Muscle layer of duodenum (tissue), 2 donors: ENCODE data around the gene L1CAM.

Experiments
- H3K27ac ChIP-seq: one replicate; pipeline ENCODE4 v1.7.0; 2013; ENCODE audit warnings: mild to moderate bottlenecking, low read length
- H3K27me3 ChIP-seq: one replicate; pipeline ENCODE4 v1.7.0; 2013; ENCODE audit warnings: low read depth, mild to moderate bottlenecking, control low read depth, low read length
- H3K36me3 ChIP-seq, 2 donors: one replicate each; pipeline ENCODE4 v1.7.0; 2013; ENCODE audit warnings: low read length in 2 of 2, control low read depth in 1 of 2, mild to moderate bottlenecking in 1 of 2; ENCODE audit not compliant: insufficient read depth in 2 of 2, control insufficient read depth in 1 of 2
- H3K4me1 ChIP-seq, 2 donors: one replicate each; pipeline ENCODE4 v1.7.0; 2013; ENCODE audit warnings: low read length in 2 of 2, mild to moderate bottlenecking in 2 of 2, control low read depth in 1 of 2, moderate library complexity in 1 of 2; ENCODE audit not compliant: insufficient read depth in 2 of 2, control insufficient read depth in 1 of 2
- H3K4me3 ChIP-seq, 2 donors: one replicate each; pipeline ENCODE4 v1.7.0; 2013; ENCODE audit warnings: low read length in 2 of 2, low read depth in 1 of 2, mild to moderate bottlenecking in 1 of 2
- H3K9me3 ChIP-seq, 2 donors: one replicate each; pipeline ENCODE4 v1.7.0; 2013; ENCODE audit warnings: low read length in 2 of 2, control low read depth in 1 of 2, mild to moderate bottlenecking in 1 of 2; ENCODE audit not compliant: control insufficient read depth in 1 of 2
- donor health status: healthy.

Gene L1CAM

GRCh38 chrX:153921511-153922446 lies 35.8 kb upstream of the L1CAM start:
- Histone ChIP-seq H3K4me1 (peaks cover 0 to 28% of the 10 kb centered on the region in 2 donors), H3K4me3 (peak overlapping the region in 1 of 2 donors; percentile 36), H3K36me3 (no peaks in the 10 kb centered on the region), H3K27me3 (no peaks in the 10 kb centered on the region), H3K9me3 (no peaks in the 10 kb centered on the region), H3K27ac (no peak overlapping the region)

- Histone ChIP-seq H3K27ac (no peak overlapping the region), H3K27me3 (no peaks in the 10 kb centered on the region), H3K36me3 (no peaks in the 10 kb centered on the region), H3K4me1 (peaks cover 0 to 24% of the 10 kb centered on the region in 2 donors), H3K4me3 (peak overlapping the region in 1 of 2 donors; percentile 36), H3K9me3 (no peaks in the 10 kb centered on the region)
Measured at GRCh38 chrX:153921070-153921469, 35.1 kb upstream of the L1CAM start.

GRCh38 chrX:153920546-153920945 lies 34.6 kb upstream of the L1CAM start:
- Histone ChIP-seq H3K4me1 (peaks cover 0 to 24% of the 10 kb centered on the region in 2 donors), H3K4me3 (no peak overlapping the region), H3K27ac (no peak overlapping the region), H3K27me3 (no peaks in the 10 kb centered on the region), H3K9me3 (no peaks in the 10 kb centered on the region), H3K36me3 (no peaks in the 10 kb centered on the region)

GRCh38 chrX:153919281-153919680 lies 33.3 kb upstream of the L1CAM start:
- no peak overlapping the region for H3K4me3 ChIP-seq
- no peak overlapping the region for H3K27ac ChIP-seq
- H3K27me3 ChIP-seq: no peaks in the 10 kb centered on the region
- H3K4me1 ChIP-seq: peaks cover 0 to 24% of the 10 kb centered on the region in 2 donors
- H3K36me3 ChIP-seq: no peaks in the 10 kb centered on the region
- H3K9me3 ChIP-seq: no peaks in the 10 kb centered on the region

GRCh38 chrX:153917869-153918268 lies 31.9 kb upstream of the L1CAM start:
- Histone ChIP-seq H3K36me3 (no peaks in the 10 kb centered on the region), H3K27ac (no peak overlapping the region), H3K4me3 (no peak overlapping the region), H3K4me1 (peaks cover 0 to 17% of the 10 kb centered on the region in 2 donors), H3K27me3 (no peaks in the 10 kb centered on the region), H3K9me3 (no peaks in the 10 kb centered on the region)

GRCh38 chrX:153913701-153914100 lies 27.7 kb upstream of the L1CAM start:
- Histone ChIP-seq H3K36me3 (no peaks in the 10 kb centered on the region), H3K9me3 (no peaks in the 10 kb centered on the region), H3K27me3 (no peaks in the 10 kb centered on the region), H3K27ac (no peak overlapping the region), H3K4me3 (no peak overlapping the region), H3K4me1 (no peaks in the 10 kb centered on the region)

GRCh38 chrX:153913211-153913610 lies 27.2 kb upstream of the L1CAM start:
- Histone ChIP-seq H3K36me3 (no peaks in the 10 kb centered on the region), H3K27me3 (no peaks in the 10 kb centered on the region)

GRCh38 chrX:153911798-153912197 lies 25.8 kb upstream of the L1CAM start:
- Histone ChIP-seq H3K4me1 (no peaks in the 10 kb centered on the region), H3K36me3 (no peaks in the 10 kb centered on the region), H3K4me3 (no peak overlapping the region), H3K9me3 (no peaks in the 10 kb centered on the region), H3K27me3 (no peaks in the 10 kb centered on the region), H3K27ac (no peak overlapping the region)

More at GRCh38 chrX:153913211-153913610, 27.2 kb upstream of the L1CAM start:
- Histone ChIP-seq H3K9me3 (no peaks in the 10 kb centered on the region), H3K27ac (no peak overlapping the region), H3K4me3 (no peak overlapping the region), H3K4me1 (no peaks in the 10 kb centered on the region)

GRCh38 chrX:153910446-153910845 lies 24.5 kb upstream of the L1CAM start:
- Histone ChIP-seq H3K27me3 (no peaks in the 10 kb centered on the region), H3K4me1 (no peaks in the 10 kb centered on the region), H3K9me3 (no peaks in the 10 kb centered on the region), H3K4me3 (no peak overlapping the region), H3K36me3 (no peaks in the 10 kb centered on the region), H3K27ac (no peak overlapping the region)

GRCh38 chrX:153909980-153910360 lies 24.0 kb upstream of the L1CAM start:
- no peak overlapping the region for H3K27ac ChIP-seq
- H3K36me3 ChIP-seq: no peaks in the 10 kb centered on the region
- H3K27me3 ChIP-seq: no peaks in the 10 kb centered on the region
- H3K4me3 ChIP-seq: no peak overlapping the region
- no peaks in the 10 kb centered on the region for H3K4me1 ChIP-seq
- no peaks in the 10 kb centered on the region for H3K9me3 ChIP-seq

GRCh38 chrX:153909024-153909979 lies 23.3 kb upstream of the L1CAM start:
- Histone ChIP-seq H3K9me3 (no peaks in the 10 kb centered on the region), H3K4me3 (no peak overlapping the region), H3K27me3 (no peaks in the 10 kb centered on the region), H3K27ac (no peak overlapping the region), H3K36me3 (no peaks in the 10 kb centered on the region), H3K4me1 (peaks cover 0 to 4% of the 10 kb centered on the region in 2 donors)
